T-helper 2 cell treated with Interferon-gamma antibody and Interleukin-4, amounts not matched to agents 100 ng/mL and 5 ng/mL, for 36 hours (primary cell): ENCODE data around the gene BACH2. TPM values are rescaled to one million over a fixed set of nuclear protein-coding genes. Genes with fewer than 3 reads are reported as not detected.
"Not testable (repeated sequence)": the region's sequence is repeated elsewhere in the genome, so short reads cannot be mapped to it uniquely, and the experiment has no call there.

Experiments used
- intact Hi-C: fragments of 100-400 bp; cut with micrococcal nuclease; formaldehyde crosslinking; loops from one replicate; pipeline ENCODE4 v1.15.1; 2023
- total RNA-seq: library from RNA; stranded (reverse); gene quantifications from 2 replicates; pipeline ENCODE4 v1.2.3, GENCODE V29; 2022

The BACH2 gene
- total RNA-seq, 1 donor from 2014 or later, result 35.2 TPM

GRCh38 chr6:90284236-90285041 is 12.2 kb downstream of the BACH2 start:
- intact Hi-C loops, result loop anchor here (1.0 to 2.0 kb wide), 9 partner anchors 10 to 203 kb away; no protein-coding TSS in a partner anchor

GRCh38 chr6:90282265-90282664 is 14.4 kb downstream of the BACH2 start:
- intact Hi-C loops, result not testable (repeated sequence)

- intact Hi-C loops, result no loop called here
Measured at GRCh38 chr6:90278129-90278528, 18.5 kb downstream of the BACH2 start.

GRCh38 chr6:90277302-90278011 is 19.2 kb downstream of the BACH2 start:
- intact Hi-C loops, result no loop called here

GRCh38 chr6:90274451-90275030 is 22.1 kb downstream of the BACH2 start:
- intact Hi-C loops, result loop anchor here (1.0 to 2.0 kb wide), 5 partner anchors 10 to 56 kb away; no protein-coding TSS in a partner anchor

GRCh38 chr6:90273863-90274262 is 22.8 kb downstream of the BACH2 start:
- intact Hi-C loops, result loop anchor here (1.0 to 2.0 kb wide), 5 partner anchors 10 to 56 kb away; no protein-coding TSS in a partner anchor

GRCh38 chr6:90272895-90273294 is 23.7 kb downstream of the BACH2 start:
- intact Hi-C loops, result no loop called here

GRCh38 chr6:90271831-90272230 is 24.8 kb downstream of the BACH2 start:
- intact Hi-C loops, result no loop called here

- intact Hi-C loops, result loop anchor here (2.0 kb wide), 1 partner anchor 15 kb away; no protein-coding TSS in a partner anchor
Measured at GRCh38 chr6:90269334-90269733, 27.3 kb downstream of the BACH2 start.

GRCh38 chr6:90268178-90268577 is 28.5 kb downstream of the BACH2 start:
- intact Hi-C loops, result loop anchor here (2.0 kb wide), 1 partner anchor 17 kb away; no protein-coding TSS in a partner anchor

- intact Hi-C loops, result loop anchor here (2.0 kb wide), 1 partner anchor 14 kb away; no protein-coding TSS in a partner anchor
Measured at GRCh38 chr6:90266905-90267621, 29.6 kb downstream of the BACH2 start.

GRCh38 chr6:90264561-90264960 is 32.1 kb downstream of the BACH2 start:
- intact Hi-C loops, result no loop called here

- intact Hi-C loops, result no loop called here
Measured at GRCh38 chr6:90263633-90264032, 33.0 kb downstream of the BACH2 start.

GRCh38 chr6:90261801-90262200 is 34.8 kb downstream of the BACH2 start:
- intact Hi-C loops, result no loop called here

GRCh38 chr6:90257486-90257738 is 39.2 kb downstream of the BACH2 start:
- intact Hi-C loops, result loop anchor here (2.0 kb wide), 1 partner anchor 17 kb away; no protein-coding TSS in a partner anchor

- intact Hi-C loops, result loop anchor here (2.0 kb wide), 1 partner anchor 18 kb away; no protein-coding TSS in a partner anchor
Measured at GRCh38 chr6:90256698-90257485, 39.8 kb downstream of the BACH2 start.

GRCh38 chr6:90253631-90254030 is 43.0 kb downstream of the BACH2 start:
- intact Hi-C loops, result loop anchor here (2.0 kb wide), 1 partner anchor 13 kb away; no protein-coding TSS in a partner anchor

- intact Hi-C loops, result no loop called here
Measured at GRCh38 chr6:90251295-90251992, 45.2 kb downstream of the BACH2 start.

GRCh38 chr6:90250405-90250804 is 46.2 kb downstream of the BACH2 start:
- intact Hi-C loops, result no loop called here

GRCh38 chr6:90249458-90249857 is 47.2 kb downstream of the BACH2 start:
- intact Hi-C loops, result loop anchor here (1.0 kb wide), 1 partner anchor 25 kb away; no protein-coding TSS in a partner anchor
